Fibroblast of skin of left biceps (primary cell): Measurements from ENCODE around the gene ECT2.
"Not testable (repeated sequence)": the region's sequence is repeated elsewhere in the genome, so short reads cannot be mapped to it uniquely, and the experiment has no call there.

Experiments used
- DNase-seq, 2 experiments: peaks; one replicate each; pipeline ENCODE4 v3.0.0-alpha.2; 2013; ENCODE audit warnings: low read depth in 2 of 2

ECT2 gene

DNA sequence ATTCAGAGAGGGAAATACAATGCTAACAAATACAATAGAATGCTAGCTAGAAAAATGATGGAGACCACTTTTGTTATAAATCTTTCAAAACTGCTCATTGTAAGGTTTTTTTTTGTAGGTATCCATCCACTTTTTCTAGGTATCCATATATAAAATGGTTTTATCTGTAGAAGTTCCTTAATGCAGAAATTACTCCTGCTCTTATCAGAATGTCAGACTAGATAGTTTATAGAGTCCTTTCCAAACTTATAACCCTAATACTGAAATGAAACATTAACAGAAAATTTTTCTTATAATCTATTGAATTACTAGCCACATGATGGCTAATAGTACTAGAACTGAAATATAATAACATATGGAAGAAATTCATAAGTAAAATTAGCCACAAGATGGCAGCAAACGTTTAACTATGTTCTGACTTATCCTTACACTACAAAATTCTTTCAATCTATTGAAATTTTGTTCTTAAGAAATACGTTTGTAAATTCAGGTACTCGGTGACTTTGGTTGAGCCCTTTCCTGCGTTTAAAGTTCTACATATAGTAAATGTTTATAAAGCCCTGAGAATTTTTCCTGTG, 58.5 kb downstream of the ECT2 start:
- peak; percentile 18 to 19 for DNase-seq

DNA sequence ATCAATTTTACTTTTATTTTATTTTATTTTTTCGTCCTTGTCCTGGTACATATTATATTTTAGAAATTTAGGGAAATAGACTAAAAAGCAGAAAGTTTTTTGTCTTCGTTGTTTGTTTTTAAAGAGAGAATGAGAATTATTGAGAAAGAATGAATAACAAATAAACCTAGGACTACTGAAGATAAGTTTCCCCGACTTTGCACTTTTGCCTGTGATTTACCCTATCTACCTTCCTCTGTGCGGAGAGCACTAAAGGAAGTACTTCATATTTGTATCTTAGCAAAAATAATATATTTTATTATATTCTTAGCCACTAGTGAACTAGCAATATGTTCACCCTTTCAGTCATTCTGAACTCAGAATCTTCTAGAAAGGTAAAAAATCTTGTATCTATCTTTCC, 60.6 kb downstream of the ECT2 start:
- no peak for DNase-seq

DNA sequence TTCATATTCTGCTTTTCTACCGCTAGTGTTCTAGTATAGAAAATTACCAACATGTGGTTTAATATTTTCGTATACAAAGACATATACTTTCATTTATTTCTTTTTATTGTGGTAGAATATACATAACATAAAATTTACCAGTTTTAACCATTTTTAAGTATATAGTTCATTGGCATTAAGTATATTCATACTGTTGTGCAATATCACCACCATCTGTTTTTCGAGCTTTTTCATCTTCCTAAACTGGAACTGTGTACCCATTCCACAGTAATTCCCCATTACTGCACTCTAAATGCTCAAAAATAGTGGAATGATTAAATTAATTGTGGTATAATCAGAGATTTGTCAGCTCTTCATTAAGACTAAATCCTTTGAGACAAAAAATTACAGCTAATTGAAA, 62.9 kb downstream of the ECT2 start:
- no peak for DNase-seq

DNA sequence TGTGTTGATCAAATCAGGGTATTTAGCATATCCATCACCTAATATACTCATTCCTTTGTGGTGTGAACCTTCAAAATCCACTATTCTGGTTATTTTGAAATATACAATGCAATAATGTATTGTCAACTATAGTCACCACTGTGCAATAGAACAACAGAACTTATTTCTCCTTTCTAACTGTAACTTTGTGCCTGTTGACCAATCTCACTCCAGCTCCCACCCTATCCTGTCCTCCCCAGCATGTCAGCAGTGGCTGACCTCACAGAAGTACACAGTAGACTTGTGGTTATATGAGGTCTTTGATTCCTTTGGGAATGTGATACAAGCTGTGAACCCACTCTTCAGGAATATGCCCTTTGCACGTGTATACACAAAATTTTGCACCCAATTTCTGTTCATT, 64.2 kb downstream of the ECT2 start:
- no peak for DNase-seq

DNA sequence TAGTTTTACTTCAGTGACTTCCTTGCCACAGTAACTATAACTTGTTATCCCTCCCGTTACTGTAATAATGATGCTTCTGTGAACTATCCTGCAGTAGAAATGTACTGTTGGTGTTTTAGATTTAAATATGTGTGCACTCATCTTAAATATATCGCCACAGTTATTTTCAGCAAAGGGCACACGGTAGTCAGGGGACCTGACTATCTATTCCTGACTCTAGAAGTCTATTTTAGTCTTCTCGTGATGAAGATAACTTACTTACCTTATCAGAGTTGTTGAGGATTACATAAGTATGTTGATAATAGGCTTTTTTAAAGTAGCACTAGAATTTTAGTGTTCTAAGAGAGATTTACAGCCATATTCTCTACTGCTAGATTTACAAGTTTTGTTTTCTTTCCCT, 65.3 kb downstream of the ECT2 start:
- no peak for DNase-seq

DNA sequence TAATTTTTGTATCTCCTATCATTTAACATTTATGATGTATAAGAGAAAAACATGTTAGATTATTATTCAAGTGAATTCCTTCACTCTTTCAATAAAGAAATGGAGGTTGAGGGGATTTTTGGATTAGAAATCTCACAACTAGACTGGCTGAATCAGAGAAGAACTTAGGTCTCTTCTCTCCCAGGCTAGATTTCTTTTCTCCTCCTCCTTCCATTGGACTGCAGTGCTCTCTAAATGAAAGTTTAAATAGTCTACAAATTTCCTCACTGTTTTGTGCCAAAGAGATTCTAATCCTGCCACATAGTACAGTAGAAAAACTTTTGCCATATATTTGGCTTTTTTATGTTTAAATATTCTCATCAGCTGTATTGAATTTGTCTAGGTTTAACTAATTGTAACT, 65.8 kb downstream of the ECT2 start:
- DNase-seq: no peak

DNA sequence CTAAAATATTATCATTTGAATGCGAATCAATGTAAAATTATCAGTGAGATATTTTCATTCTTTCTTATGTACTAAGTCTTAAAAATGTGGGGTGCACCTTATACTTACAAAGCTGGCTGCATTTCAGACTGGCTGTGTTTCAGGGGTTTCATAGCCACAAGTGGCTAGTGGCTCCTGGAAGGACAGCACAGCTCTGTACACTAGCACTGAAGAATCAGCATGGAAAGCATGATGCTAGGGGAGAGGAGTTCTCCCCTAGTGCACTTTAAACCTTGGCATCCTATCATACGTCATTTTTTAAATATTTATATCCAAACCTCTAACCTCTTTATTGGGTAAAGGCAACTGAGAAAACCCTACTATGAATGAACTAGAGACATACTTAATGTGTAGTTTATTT, 66.4 kb downstream of the ECT2 start:
- no peak for DNase-seq

DNA sequence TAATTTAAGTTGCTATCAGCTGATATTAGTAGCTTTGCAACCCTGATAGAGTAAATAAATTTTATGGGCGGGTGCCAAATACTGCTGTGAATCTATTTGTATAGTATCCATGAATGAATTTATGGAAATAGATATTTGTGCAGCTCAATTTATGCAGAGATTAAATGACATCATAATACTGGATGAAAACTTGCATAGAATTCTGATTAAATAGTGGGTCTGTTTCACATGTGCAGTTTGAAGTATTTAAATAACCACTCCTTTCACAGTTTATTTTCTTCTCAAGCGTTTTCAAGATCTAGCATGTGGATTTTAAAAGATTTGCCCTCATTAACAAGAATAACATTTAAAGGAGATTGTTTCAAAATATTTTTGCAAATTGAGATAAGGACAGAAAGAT, 70.0 kb downstream of the ECT2 start:
- DNase-seq: no peak

DNA sequence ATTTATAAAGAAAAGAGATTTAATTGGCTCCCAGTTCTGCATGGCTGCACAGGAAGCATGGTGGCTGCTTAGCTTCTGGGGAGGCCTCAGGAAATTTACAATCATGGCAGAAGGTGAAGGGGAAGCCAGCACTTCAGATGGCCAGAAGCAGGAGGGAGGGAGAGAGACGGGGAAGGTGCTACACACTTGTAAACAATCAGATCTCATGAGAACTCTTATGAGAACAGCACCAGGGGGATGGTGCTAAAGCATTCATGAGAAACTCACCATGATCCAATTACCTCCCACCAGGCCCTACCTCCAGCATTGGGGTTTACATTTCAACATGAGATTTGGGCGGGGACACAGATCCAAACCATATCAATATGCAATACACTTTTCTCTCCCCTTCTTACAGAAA, 73.7 kb downstream of the ECT2 start:
- DNase-seq: no peak

DNA sequence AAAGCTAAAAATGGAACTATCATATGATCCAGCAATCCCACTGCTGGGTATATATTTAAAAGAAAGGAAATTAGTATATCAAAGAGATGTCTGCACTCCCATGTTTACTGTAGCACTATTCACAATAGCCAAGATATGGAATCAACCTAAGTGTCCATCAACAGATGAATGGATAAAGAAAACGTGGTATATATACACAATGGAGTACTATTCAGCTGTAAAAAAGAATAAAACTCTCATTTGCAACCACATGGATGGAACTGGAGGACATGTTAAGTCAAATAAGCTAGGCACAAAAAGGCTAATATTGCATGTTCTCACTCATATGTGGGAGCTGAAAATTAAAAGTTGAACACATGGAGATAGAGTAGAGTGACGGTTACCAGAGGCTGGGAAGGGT, 76.7 kb downstream of the ECT2 start:
- not testable (repeated sequence) for DNase-seq

DNA sequence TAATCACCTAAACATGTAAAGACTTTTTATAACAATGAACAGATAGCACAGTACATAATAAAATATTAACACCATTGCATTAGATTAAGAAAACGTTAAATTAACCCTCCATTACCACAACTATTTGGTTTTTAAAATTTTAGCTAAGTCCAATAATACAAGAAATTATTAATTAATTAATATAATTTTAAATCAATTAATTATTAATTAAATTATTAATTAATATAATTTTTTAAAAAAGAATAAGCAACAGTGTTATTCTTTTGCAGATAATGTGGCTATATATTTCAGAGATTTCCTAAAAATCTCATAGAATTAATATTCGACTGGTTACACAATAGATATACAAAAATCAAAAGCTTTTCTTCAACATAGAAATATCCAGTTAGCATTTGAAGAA, 82.5 kb downstream of the ECT2 start:
- no peak for DNase-seq

DNA sequence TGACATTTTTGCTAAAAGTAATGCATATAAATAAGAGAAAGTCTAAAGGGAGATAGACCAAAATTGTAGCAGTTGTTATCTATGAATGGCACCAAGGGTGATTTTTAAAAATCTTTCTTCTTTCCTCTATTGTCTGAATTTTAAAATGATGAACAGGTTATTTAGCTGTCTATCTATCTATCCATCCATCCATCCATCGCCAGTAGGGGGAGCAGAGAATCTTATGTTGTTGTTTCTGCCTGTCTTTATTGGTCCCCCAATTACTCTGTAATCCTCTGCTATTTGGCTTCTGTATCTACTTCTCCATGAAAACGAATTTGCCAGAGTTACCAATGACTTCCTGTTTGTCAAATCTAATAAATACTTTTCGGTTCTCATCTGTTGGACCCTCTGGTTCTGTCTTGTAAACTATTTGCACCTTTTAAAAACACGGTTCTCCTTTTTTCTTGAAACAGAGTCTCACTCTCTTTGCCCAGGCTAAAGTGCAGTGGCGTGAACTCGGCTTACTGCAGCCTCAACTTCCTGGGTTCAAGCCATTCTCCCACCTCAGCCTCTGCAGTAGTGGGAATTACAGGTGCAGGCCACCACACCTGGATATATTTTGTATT, 86.0 kb downstream of the ECT2 start:
- peak in 1 of 2 experiments; percentile 19 for DNase-seq

DNA sequence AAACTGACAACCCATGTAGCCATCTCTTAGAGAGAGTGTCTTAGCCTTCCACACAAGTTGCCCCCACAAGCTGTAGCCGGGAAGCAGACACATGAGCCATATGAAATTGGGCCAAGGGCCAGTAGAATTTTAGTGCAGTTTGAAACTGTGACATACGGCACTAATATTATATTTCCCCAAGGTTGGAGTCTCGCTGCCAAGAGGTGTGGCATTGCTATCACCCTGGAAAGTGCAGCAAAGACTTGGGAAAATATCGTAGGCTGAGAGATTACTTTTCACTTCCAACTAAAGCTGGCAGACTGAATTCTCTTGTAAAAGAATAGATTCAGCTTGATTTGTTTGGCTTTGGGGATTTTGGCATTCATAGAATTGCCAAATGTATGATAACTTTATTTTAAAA, 89.2 kb downstream of the ECT2 start:
- DNase-seq: no peak

DNA sequence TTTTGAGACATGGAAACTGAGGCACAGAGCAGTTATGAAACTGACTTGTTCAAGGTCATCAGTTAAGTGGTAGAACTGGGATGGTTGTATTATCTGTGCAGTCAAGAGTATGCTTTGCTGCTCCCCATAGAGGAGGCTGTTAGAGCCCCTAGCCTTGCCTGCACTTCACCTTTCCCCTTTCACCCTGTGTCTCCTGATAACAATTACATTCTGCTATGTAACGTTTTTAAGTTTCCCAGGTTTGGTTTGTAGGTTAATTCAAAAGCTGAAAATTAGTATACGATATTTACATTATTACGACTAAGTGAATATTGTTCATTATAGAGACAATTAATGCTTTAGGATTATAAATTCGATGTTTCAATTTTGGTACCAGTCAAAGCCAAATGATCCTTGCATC, 89.9 kb downstream of the ECT2 start:
- no peak for DNase-seq

DNA sequence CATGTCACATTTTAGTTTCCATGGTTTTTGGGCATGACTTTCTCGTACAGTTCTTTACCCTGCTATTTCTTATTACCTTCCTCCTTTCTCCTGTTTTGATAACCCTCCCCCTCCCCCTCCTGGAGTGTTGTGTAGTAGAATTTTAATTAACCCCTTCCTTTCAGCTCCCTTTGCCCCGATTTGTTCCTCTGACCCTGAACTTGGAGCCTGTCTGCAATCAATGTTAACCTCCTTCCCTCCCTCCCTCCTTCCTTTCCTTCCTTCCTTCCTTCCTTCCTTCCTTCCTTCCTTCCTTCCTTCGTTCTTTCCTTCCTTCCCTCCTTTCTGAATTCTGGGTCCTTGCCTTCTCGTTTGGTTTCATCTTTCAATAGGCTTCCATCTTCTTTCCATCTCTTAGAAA, 90.4 kb downstream of the ECT2 start:
- no peak for DNase-seq

DNA sequence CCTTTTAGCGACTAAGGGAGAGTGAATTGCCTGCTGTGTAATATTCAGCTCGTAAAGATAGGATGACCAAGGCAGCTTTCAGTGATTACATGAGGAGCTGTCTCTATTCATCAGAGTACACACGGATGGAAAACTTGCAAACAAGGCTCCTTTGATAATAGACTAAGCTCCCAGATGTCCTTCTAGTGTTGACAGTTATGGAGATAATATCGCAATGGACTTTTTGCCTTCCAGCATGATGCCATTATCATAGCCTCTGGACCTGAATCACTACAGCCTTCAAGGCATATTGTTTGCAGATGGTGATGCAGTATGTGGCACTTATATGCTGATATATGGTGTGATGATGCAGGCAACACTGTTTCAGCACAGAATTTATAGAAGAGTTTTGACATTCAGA, 93.9 kb downstream of the ECT2 start:
- no peak for DNase-seq

DNA sequence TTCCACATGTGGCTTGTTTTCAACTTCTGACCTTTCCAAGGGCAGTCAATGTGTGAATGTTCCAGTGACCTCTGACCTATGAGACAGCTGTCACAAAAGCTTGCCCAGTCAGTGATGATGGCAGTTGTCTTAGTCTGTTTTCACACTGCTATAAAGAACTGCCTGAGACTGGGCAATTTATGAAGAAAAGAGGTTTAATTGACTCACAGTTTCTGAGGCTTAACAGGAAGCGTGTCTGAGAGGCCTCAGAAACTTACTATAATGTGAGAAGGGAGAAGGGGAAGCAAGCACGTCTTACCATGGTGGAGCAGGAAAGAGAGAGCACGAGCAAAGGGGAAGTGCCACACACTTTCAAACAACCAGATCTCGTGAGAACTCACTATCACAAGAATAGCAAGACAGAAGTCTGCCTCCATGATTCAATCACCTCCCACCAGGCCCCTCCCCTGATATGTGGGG, 95.6 kb downstream of the ECT2 start:
- no peak for DNase-seq

DNA sequence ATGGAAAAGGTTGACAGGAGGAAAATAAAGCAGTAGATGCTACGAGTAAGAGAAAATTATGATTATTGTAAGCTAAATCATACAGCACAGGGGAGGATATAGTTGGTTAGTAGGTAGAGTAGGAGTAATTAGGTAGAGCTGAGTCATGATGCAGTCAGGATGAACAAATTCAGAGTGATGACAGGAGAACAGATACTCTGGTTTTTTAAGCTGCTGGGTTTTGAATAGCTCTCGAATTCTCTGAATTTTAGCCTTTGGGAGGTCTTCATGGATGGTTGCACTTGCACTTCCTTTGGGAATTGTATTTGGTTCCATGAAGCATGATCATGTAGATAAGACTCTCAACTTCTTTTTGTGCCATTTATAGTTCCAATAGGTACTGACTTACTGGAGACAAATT, 96.2 kb downstream of the ECT2 start:
- peak; percentile 66 to 68 for DNase-seq

DNA sequence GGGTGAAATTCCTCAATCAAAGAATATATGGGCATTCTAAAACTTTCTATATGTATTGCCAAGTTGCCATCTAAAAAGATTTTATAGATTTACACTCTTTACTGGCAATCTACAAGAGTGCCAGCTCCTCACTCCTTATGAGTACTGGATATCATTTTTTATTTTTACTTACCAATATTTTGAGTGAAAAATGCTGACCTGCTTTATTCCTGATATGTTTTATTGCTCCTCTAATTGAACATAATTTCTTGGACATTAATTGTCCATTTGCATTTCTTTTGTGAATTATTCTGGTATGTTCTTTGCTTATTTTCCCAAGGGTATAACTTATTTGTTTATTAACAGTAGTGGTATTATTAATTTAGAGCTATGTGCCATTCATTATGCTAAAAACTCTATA, 96.8 kb downstream of the ECT2 start:
- no peak for DNase-seq

DNA sequence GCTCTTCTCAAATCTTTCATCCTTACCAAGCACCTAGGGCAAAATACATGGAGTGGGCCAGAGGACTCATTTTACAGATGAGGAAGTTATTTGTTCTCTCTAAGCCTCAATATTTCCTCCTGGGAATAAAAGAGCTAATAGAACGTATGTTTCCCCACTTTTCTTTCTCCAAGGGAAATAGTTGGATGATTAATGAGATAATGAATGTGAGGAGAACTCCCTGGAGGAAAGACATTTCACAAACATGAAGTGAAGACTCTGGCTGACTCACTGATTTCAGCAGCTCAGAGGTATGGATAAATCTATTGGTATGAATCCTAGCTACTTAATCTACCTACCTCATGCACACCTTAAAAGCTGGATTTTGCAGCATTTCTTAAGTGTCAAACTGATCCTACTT, 98.4 kb downstream of the ECT2 start:
- DNase-seq: peak; percentile 86 to 88

DNA sequence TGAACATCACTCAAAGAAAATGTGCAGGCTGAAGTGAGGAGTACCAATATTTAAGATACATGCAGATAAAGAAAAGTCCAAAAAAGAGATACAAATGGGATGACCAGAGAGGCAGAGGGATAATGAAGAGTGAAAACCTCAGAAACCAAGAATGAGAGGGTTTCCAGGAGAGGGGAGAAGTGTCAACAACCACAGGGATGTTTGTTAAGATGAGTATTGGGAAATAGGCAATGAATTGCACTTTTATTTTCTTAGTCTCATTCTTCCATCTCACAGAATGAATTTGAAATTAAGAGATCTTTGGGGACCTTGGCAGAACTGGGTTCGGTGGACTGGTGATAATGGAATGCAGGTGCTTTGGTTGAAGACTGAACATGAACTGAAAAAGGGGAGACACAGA, 102.5 kb downstream of the ECT2 start:
- no peak for DNase-seq

DNA sequence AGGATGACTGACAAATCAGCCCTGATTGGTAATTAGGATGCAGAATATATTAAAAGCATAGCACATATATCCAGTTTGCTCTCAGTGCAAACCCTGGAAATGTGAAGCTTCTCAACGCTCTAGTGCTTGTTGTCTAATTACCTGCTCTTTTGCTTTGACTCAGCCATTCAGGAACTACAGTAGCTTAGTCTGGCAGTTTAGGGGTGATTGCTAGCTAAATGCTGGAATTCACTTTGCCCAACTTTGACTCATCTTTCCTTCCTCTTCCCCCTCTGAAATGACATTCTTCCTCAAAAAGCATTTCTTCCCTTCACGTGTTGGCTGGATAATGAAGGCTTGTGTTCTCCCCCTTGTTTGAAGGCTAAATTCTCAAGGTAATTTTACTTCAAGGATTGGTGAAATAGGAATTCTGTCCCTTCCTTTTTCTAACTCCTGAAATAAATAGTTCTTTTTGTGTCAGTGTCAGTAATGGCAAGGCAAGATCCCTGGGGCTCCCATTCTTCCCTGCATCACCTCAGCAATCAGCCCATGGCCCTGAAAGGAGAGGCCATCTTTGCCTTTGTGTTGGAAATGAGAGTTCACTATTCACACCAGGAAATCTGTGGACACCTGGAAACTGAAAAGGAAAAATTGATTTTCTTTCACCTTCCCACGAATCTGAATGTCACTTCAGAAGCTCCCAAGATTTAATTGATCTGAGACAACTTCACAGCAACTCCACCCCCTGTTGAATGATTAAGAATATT, 103.6 kb downstream of the ECT2 start:
- no peak for DNase-seq

DNA sequence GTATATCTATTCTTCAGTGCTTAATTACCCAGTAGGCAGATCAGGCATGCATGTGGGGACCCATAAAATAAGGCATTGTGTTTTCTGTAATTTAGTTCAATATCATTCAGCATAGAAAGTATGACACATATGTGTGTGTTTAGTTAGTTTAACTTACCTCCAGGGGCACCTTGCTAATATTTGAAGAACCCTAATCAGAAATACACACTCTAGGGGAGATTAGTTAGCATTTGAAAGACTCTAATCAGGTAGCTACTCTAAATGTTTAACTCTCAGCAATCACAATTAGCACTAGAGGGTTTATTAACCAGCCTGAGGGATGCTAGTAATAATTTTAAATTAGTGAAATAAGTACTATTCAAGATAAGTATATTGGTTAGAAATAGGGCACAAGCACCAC, 104.5 kb downstream of the ECT2 start:
- no peak for DNase-seq
